Lower lobe of right lung (tissue), 2 donors: ENCODE data around the gene SAMD14. TPM values are rescaled to one million over a fixed set of nuclear protein-coding genes. Genes with fewer than 3 reads are reported as not detected.

ENCODE experiments used
- ATAC-seq, 2 donors: fragments of 200-7000 bp; cut with Tn5 transposase; one replicate each; pipeline ENCODE4 v1.9.1; 2020 to 2022; ENCODE audit warnings: mild to moderate bottlenecking in 2 of 2, moderate library complexity in 2 of 2
- DNase-seq: peaks from one replicate; pipeline ENCODE4 v3.0.0-alpha.2; 2020
- H3K27ac ChIP-seq: fragments of 200-600 bp; one replicate; pipeline ENCODE4 v1.8.0; 2022
- H3K27me3 ChIP-seq: fragments of 200-600 bp; one replicate; pipeline ENCODE4 v1.8.0; 2022; ENCODE audit warnings: low read depth
- H3K36me3 ChIP-seq: fragments of 200-600 bp; one replicate; pipeline ENCODE4 v1.8.0; 2022; ENCODE audit warnings: mild to moderate bottlenecking
- H3K4me1 ChIP-seq: fragments of 200-600 bp; one replicate; pipeline ENCODE4 v1.8.0; 2022
- H3K4me3 ChIP-seq: fragments of 200-600 bp; one replicate; pipeline ENCODE4 v1.8.0; 2022; ENCODE audit warnings: mild to moderate bottlenecking
- H3K9me3 ChIP-seq: fragments of 200-600 bp; one replicate; pipeline ENCODE4 v1.8.0; 2022
- CTCF ChIP-seq: fragments of 200-600 bp; IDR thresholded peaks from one replicate; pipeline ENCODE4 v1.8.0; 2022; ENCODE audit warnings: antibody characterized with exemption, mild to moderate bottlenecking
- intact Hi-C: fragments of 100-400 bp; cut with DNase I; formaldehyde crosslinking; loops from one replicate; pipeline ENCODE4 v1.11.0; 2022
- total RNA-seq: library from RNA; stranded (reverse); fragmentation: NEBNext Ultra II Directional; extraction: Animal tissue kit (Norgen Biotek cat#: 25700); gene quantifications from one replicate; pipeline ENCODE4 v1.2.1, GENCODE V29; 2021
- donor health status: DM: no; HTN: yes; CAD: no; lungs with severe emphysema.

Gene SAMD14
- total RNA-seq, 1 donor from 2014 or later: 9.2 TPM

- ATAC-seq (no peak), DNase-seq (peak; percentile 23)
- H3K9me3 ChIP-seq: no peaks in the 10 kb centered on the region
- intact Hi-C loops: no loop called here
- peaks cover 34% of the 10 kb centered on the region for H3K4me1 ChIP-seq
- no peak for TF ChIP-seq CTCF
- no peaks in the 10 kb centered on the region for H3K27me3 ChIP-seq
- H3K4me3 ChIP-seq: no peak overlapping the region
- no peak overlapping the region for H3K27ac ChIP-seq
- peaks cover 35% of the 10 kb centered on the region for H3K36me3 ChIP-seq
Measured at GRCh38 chr17:50099003-50099402, 31.0 kb downstream of the SAMD14 start.

- H3K4me1 ChIP-seq: peaks cover 34% of the 10 kb centered on the region
- H3K4me3 ChIP-seq: no peak overlapping the region
Measured at GRCh38 chr17:50098583-50098982, 31.4 kb downstream of the SAMD14 start.

GRCh38 chr17:50097926-50098325 lies 32.0 kb downstream of the SAMD14 start:
- DNase-seq: no peak
- Histone ChIP-seq H3K36me3 (peaks cover 35% of the 10 kb centered on the region), H3K27me3 (no peaks in the 10 kb centered on the region), H3K27ac (no peak overlapping the region), H3K4me3 (no peak overlapping the region), H3K9me3 (no peaks in the 10 kb centered on the region), H3K4me1 (peaks cover 34% of the 10 kb centered on the region)
- ATAC-seq: no peak
- intact Hi-C loops: no loop called here
- no peak for TF ChIP-seq CTCF

More at GRCh38 chr17:50098583-50098982, 31.4 kb downstream of the SAMD14 start:
- TF ChIP-seq CTCF: no peak
- no peak for DNase-seq
- Histone ChIP-seq H3K27ac (no peak overlapping the region), H3K36me3 (peaks cover 35% of the 10 kb centered on the region), H3K9me3 (no peaks in the 10 kb centered on the region), H3K27me3 (no peaks in the 10 kb centered on the region)
- ATAC-seq: no peak
- intact Hi-C loops: no loop called here

- H3K9me3 ChIP-seq: no peaks in the 10 kb centered on the region
- H3K27ac ChIP-seq: no peak overlapping the region
- peaks cover 30% of the 10 kb centered on the region for H3K4me1 ChIP-seq
- intact Hi-C loops: no loop called here
- ATAC-seq (no peak), DNase-seq (peak; percentile 28)
- H3K4me3 ChIP-seq: no peak overlapping the region
- no peaks in the 10 kb centered on the region for H3K27me3 ChIP-seq
- peaks cover 35% of the 10 kb centered on the region for H3K36me3 ChIP-seq
- no peak for TF ChIP-seq CTCF
Measured at GRCh38 chr17:50097455-50097854, 32.5 kb downstream of the SAMD14 start.

- intact Hi-C loops: no loop called here
- Histone ChIP-seq H3K27me3 (no peaks in the 10 kb centered on the region), H3K36me3 (peaks cover 35% of the 10 kb centered on the region), H3K27ac (peak overlapping the region; percentile 81), H3K4me3 (peak overlapping the region; percentile 86), H3K9me3 (no peaks in the 10 kb centered on the region), H3K4me1 (peaks cover 23% of the 10 kb centered on the region)
- no peak for TF ChIP-seq CTCF
- ATAC-seq (no peak), DNase-seq (peak; percentile 28)
Measured at GRCh38 chr17:50096758-50097157, 33.2 kb downstream of the SAMD14 start.

- no peaks in the 10 kb centered on the region for H3K27me3 ChIP-seq
- intact Hi-C loops: no loop called here
- ATAC-seq (no peak), DNase-seq (peak; percentile 45)
- peaks cover 17% of the 10 kb centered on the region for H3K4me1 ChIP-seq
- no peaks in the 10 kb centered on the region for H3K9me3 ChIP-seq
- H3K27ac ChIP-seq: peak overlapping the region; percentile 81
- H3K36me3 ChIP-seq: peaks cover 35% of the 10 kb centered on the region
- peak overlapping the region; percentile 86 for H3K4me3 ChIP-seq
- TF ChIP-seq CTCF: no peak
Measured at GRCh38 chr17:50096092-50096491, 33.9 kb downstream of the SAMD14 start.
